GM18519 (cell line): ENCODE measurements around the gene MBP.
"Not testable (repeated sequence)": the region's sequence is repeated elsewhere in the genome, so short reads cannot be mapped to it uniquely, and the experiment has no call there.

Experiments
- ATAC-seq: cut with Tn5 transposase; IDR thresholded peaks from one replicate; pipeline ENCODE4 v1.9.1; 2021; ENCODE audit warnings: mild to moderate bottlenecking, moderate library complexity; ENCODE audit not compliant: unreplicated experiment, low FRiP score

The MBP gene

GRCh38 chr18:76960528-76961035, 172.0 kb downstream of the MBP start:
- ATAC-seq: no peak

GRCh38 chr18:76959605-76960004, 173.0 kb downstream of the MBP start:
- ATAC-seq: no peak

GRCh38 chr18:76958692-76959341, 173.8 kb downstream of the MBP start:
- ATAC-seq: no peak

GRCh38 chr18:76957384-76958355, 174.9 kb downstream of the MBP start:
- ATAC-seq: no peak

GRCh38 chr18:76956648-76957047, 175.9 kb downstream of the MBP start:
- ATAC-seq: no peak

GRCh38 chr18:76955524-76956170, 176.9 kb downstream of the MBP start:
- ATAC-seq: no peak

GRCh38 chr18:76953583-76954233, 178.9 kb downstream of the MBP start:
- no peak for ATAC-seq

- ATAC-seq: no peak
Observed at GRCh38 chr18:76953156-76953555, 179.4 kb downstream of the MBP start.

- no peak for ATAC-seq
Observed at GRCh38 chr18:76952747-76953146, 179.8 kb downstream of the MBP start.

- no peak for ATAC-seq
Observed at GRCh38 chr18:76951456-76952247, 180.9 kb downstream of the MBP start.

- ATAC-seq: no peak
Observed at GRCh38 chr18:76948345-76948744, 184.2 kb downstream of the MBP start.

GRCh38 chr18:76944346-76944745, 188.2 kb downstream of the MBP start:
- ATAC-seq: not testable (repeated sequence)

- no peak for ATAC-seq
Observed at GRCh38 chr18:76943542-76944339, 188.8 kb downstream of the MBP start.

- ATAC-seq: no peak
Observed at GRCh38 chr18:76941284-76941683, 191.3 kb downstream of the MBP start.

- ATAC-seq: no peak
Observed at GRCh38 chr18:76938619-76939018, 194.0 kb downstream of the MBP start.

- no peak for ATAC-seq
Observed at GRCh38 chr18:76937597-76937996, 195.0 kb downstream of the MBP start.

- no peak for ATAC-seq
Observed at GRCh38 chr18:76936877-76937276, 195.7 kb downstream of the MBP start.

GRCh38 chr18:76935722-76936337, 196.8 kb downstream of the MBP start:
- ATAC-seq: no peak
